Measurements from ENCODE around the gene SNAI3.

SNAI3 gene

GRCh38 chr16:88632587-88632930, 53.7 kb downstream of the SNAI3 start:
- H3K4me3 ChIP-seq (ENCODE audit: low read depth in 1 of 2, low read length in 2 of 2) = no peak overlapping the region

GRCh38 chr16:88631920-88632586, 54.3 kb downstream of the SNAI3 start:
- peaks cover 0 to 16% of the 10 kb centered on the region in 2 donors for H3K4me1 ChIP-seq (ENCODE audit: control insufficient read depth in 1 of 2, insufficient read depth in 2 of 2, low read length in 2 of 2)
- no peaks in the 10 kb centered on the region for H3K27me3 ChIP-seq (ENCODE audit: low read depth, low read length)
- H3K36me3 ChIP-seq (ENCODE audit: control insufficient read depth in 1 of 2, insufficient read depth in 2 of 2, low read length in 2 of 2) = peaks cover 9 to 55% of the 10 kb centered on the region in 2 donors
- H3K4me3 ChIP-seq (ENCODE audit: low read depth in 1 of 2, low read length in 2 of 2) = no peak overlapping the region
- no peaks in the 10 kb centered on the region for H3K9me3 ChIP-seq (ENCODE audit: control insufficient read depth in 1 of 2, low read length in 2 of 2)
- no peak overlapping the region for H3K27ac ChIP-seq (ENCODE audit: low read length)

More at GRCh38 chr16:88632587-88632930, 53.7 kb downstream of the SNAI3 start:
- H3K4me1 ChIP-seq (ENCODE audit: control insufficient read depth in 1 of 2, insufficient read depth in 2 of 2, low read length in 2 of 2) = peaks cover 0 to 16% of the 10 kb centered on the region in 2 donors
- H3K9me3 ChIP-seq (ENCODE audit: control insufficient read depth in 1 of 2, low read length in 2 of 2) = no peaks in the 10 kb centered on the region
- H3K36me3 ChIP-seq (ENCODE audit: control insufficient read depth in 1 of 2, insufficient read depth in 2 of 2, low read length in 2 of 2) = peaks cover 5 to 50% of the 10 kb centered on the region in 2 donors
- no peak overlapping the region for H3K27ac ChIP-seq (ENCODE audit: low read length)
- no peaks in the 10 kb centered on the region for H3K27me3 ChIP-seq (ENCODE audit: low read depth, low read length)

- no peak overlapping the region for H3K27ac ChIP-seq (ENCODE audit: low read length)
- H3K36me3 ChIP-seq (ENCODE audit: control insufficient read depth in 1 of 2, insufficient read depth in 2 of 2, low read length in 2 of 2) = peaks cover 13 to 61% of the 10 kb centered on the region in 2 donors
- no peaks in the 10 kb centered on the region for H3K27me3 ChIP-seq (ENCODE audit: low read depth, low read length)
- H3K4me3 ChIP-seq (ENCODE audit: low read depth in 1 of 2, low read length in 2 of 2) = no peak overlapping the region
- no peaks in the 10 kb centered on the region for H3K9me3 ChIP-seq (ENCODE audit: control insufficient read depth in 1 of 2, low read length in 2 of 2)
- peaks cover 0 to 16% of the 10 kb centered on the region in 2 donors for H3K4me1 ChIP-seq (ENCODE audit: control insufficient read depth in 1 of 2, insufficient read depth in 2 of 2, low read length in 2 of 2)
Observed at GRCh38 chr16:88631384-88631783, 54.9 kb downstream of the SNAI3 start.

GRCh38 chr16:88630941-88631340, 55.4 kb downstream of the SNAI3 start:
- Histone ChIP-seq H3K36me3 (ENCODE audit: control insufficient read depth in 1 of 2, insufficient read depth in 2 of 2, low read length in 2 of 2) (peaks cover 13 to 61% of the 10 kb centered on the region in 2 donors), H3K27ac (ENCODE audit: low read length) (no peak overlapping the region), H3K9me3 (ENCODE audit: control insufficient read depth in 1 of 2, low read length in 2 of 2) (no peaks in the 10 kb centered on the region), H3K4me3 (ENCODE audit: low read depth in 1 of 2, low read length in 2 of 2) (no peak overlapping the region), H3K27me3 (ENCODE audit: low read depth, low read length) (no peaks in the 10 kb centered on the region), H3K4me1 (ENCODE audit: control insufficient read depth in 1 of 2, insufficient read depth in 2 of 2, low read length in 2 of 2) (peaks cover 0 to 16% of the 10 kb centered on the region in 2 donors)

GRCh38 chr16:88630433-88630832, 55.9 kb downstream of the SNAI3 start:
- no peaks in the 10 kb centered on the region for H3K9me3 ChIP-seq (ENCODE audit: control insufficient read depth in 1 of 2, low read length in 2 of 2)
- no peaks in the 10 kb centered on the region for H3K27me3 ChIP-seq (ENCODE audit: low read depth, low read length)
- H3K27ac ChIP-seq (ENCODE audit: low read length) = no peak overlapping the region
- peaks cover 0 to 16% of the 10 kb centered on the region in 2 donors for H3K4me1 ChIP-seq (ENCODE audit: control insufficient read depth in 1 of 2, insufficient read depth in 2 of 2, low read length in 2 of 2)
- no peak overlapping the region for H3K4me3 ChIP-seq (ENCODE audit: low read depth in 1 of 2, low read length in 2 of 2)
- H3K36me3 ChIP-seq (ENCODE audit: control insufficient read depth in 1 of 2, insufficient read depth in 2 of 2, low read length in 2 of 2) = peaks cover 13 to 62% of the 10 kb centered on the region in 2 donors

- H3K36me3 ChIP-seq (ENCODE audit: control insufficient read depth in 1 of 2, insufficient read depth in 2 of 2, low read length in 2 of 2) = peaks cover 13 to 68% of the 10 kb centered on the region in 2 donors
- no peak overlapping the region for H3K27ac ChIP-seq (ENCODE audit: low read length)
- H3K4me3 ChIP-seq (ENCODE audit: low read depth in 1 of 2, low read length in 2 of 2) = no peak overlapping the region
- H3K27me3 ChIP-seq (ENCODE audit: low read depth, low read length) = no peaks in the 10 kb centered on the region
- H3K4me1 ChIP-seq (ENCODE audit: control insufficient read depth in 1 of 2, insufficient read depth in 2 of 2, low read length in 2 of 2) = peaks cover 0 to 11% of the 10 kb centered on the region in 2 donors
- H3K9me3 ChIP-seq (ENCODE audit: control insufficient read depth in 1 of 2, low read length in 2 of 2) = no peaks in the 10 kb centered on the region
Observed at GRCh38 chr16:88629835-88630234, 56.5 kb downstream of the SNAI3 start.

- no peaks in the 10 kb centered on the region for H3K4me1 ChIP-seq (ENCODE audit: control insufficient read depth in 1 of 2, insufficient read depth in 2 of 2, low read length in 2 of 2)
- no peak overlapping the region for H3K4me3 ChIP-seq (ENCODE audit: low read depth in 1 of 2, low read length in 2 of 2)
- H3K36me3 ChIP-seq (ENCODE audit: control insufficient read depth in 1 of 2, insufficient read depth in 2 of 2, low read length in 2 of 2) = peaks cover 20 to 81% of the 10 kb centered on the region in 2 donors
- no peaks in the 10 kb centered on the region for H3K27me3 ChIP-seq (ENCODE audit: low read depth, low read length)
- no peak overlapping the region for H3K27ac ChIP-seq (ENCODE audit: low read length)
- H3K9me3 ChIP-seq (ENCODE audit: control insufficient read depth in 1 of 2, low read length in 2 of 2) = no peaks in the 10 kb centered on the region
Observed at GRCh38 chr16:88628512-88628974, 57.8 kb downstream of the SNAI3 start.
